HG02798 (cell line): ENCODE measurements around the gene CDHR1.
A peak's percentile ranks its signal among the peaks of the same experiment; 100 is the strongest.

Source experiments
- ATAC-seq: cut with Tn5 transposase; IDR thresholded peaks from one replicate; pipeline ENCODE4 v1.9.1; 2021; ENCODE audit warnings: mild to moderate bottlenecking; ENCODE audit not compliant: unreplicated experiment, poor library complexity

Gene CDHR1

GRCh38 chr10:84196941-84197340 is 2.6 kb downstream of the CDHR1 start:
- no peak for ATAC-seq

- no peak for ATAC-seq
Measured at GRCh38 chr10:84197643-84198042, 3.3 kb downstream of the CDHR1 start.

GRCh38 chr10:84198206-84198915 is 4.0 kb downstream of the CDHR1 start:
- ATAC-seq: no peak

- ATAC-seq: no peak
Measured at GRCh38 chr10:84200537-84201243, 6.4 kb downstream of the CDHR1 start.

GRCh38 chr10:84201244-84201606 is 6.9 kb downstream of the CDHR1 start:
- ATAC-seq: no peak

GRCh38 chr10:84201682-84202081 is 7.3 kb downstream of the CDHR1 start:
- no peak for ATAC-seq

- no peak for ATAC-seq
Measured at GRCh38 chr10:84202349-84202748, 8.0 kb downstream of the CDHR1 start.

- ATAC-seq: peak; percentile 67
Measured at GRCh38 chr10:84204122-84204521, 9.8 kb downstream of the CDHR1 start.

GRCh38 chr10:84204610-84205009 is 10.3 kb downstream of the CDHR1 start:
- ATAC-seq: no peak

GRCh38 chr10:84205049-84205852 is 10.9 kb downstream of the CDHR1 start:
- ATAC-seq: peak; percentile 84

- no peak for ATAC-seq
Measured at GRCh38 chr10:84205853-84206525, 11.7 kb downstream of the CDHR1 start.

- ATAC-seq: no peak
Measured at GRCh38 chr10:84208023-84208422, 13.7 kb downstream of the CDHR1 start.

GRCh38 chr10:84211566-84211965 is 17.2 kb downstream of the CDHR1 start:
- no peak for ATAC-seq

GRCh38 chr10:84212014-84212413 is 17.7 kb downstream of the CDHR1 start:
- no peak for ATAC-seq

GRCh38 chr10:84213076-84213475 is 18.7 kb downstream of the CDHR1 start:
- ATAC-seq: no peak

GRCh38 chr10:84214046-84214572 is 19.8 kb downstream of the CDHR1 start:
- peak; percentile 17 for ATAC-seq

GRCh38 chr10:84214612-84215235 is 20.4 kb downstream of the CDHR1 start:
- ATAC-seq: peak; percentile 88

GRCh38 chr10:84216834-84217233 is 22.5 kb downstream of the CDHR1 start:
- no peak for ATAC-seq

- no peak for ATAC-seq
Measured at GRCh38 chr10:84217746-84218145, 23.4 kb downstream of the CDHR1 start.

GRCh38 chr10:84221916-84222315 is 27.6 kb downstream of the CDHR1 start:
- no peak for ATAC-seq
